RPMI8226 (cell line): ENCODE results near the gene WWOX.

Source experiments
- DNase-seq: peaks from one replicate; pipeline ENCODE4 v3.0.0-alpha.2; 2015

WWOX gene

GRCh38 chr16:78365366-78365765 lies 265.9 kb downstream of the WWOX start:
- DNase-seq = no peak

GRCh38 chr16:78368121-78369102 lies 269.0 kb downstream of the WWOX start:
- DNase-seq = no peak

- DNase-seq = no peak
These were observed 272.8 kb downstream of the WWOX start for GRCh38 chr16:78372277-78372676.

GRCh38 chr16:78375055-78375679 lies 275.7 kb downstream of the WWOX start:
- no peak for DNase-seq

- no peak for DNase-seq
These were observed 277.0 kb downstream of the WWOX start for GRCh38 chr16:78376452-78376851.

GRCh38 chr16:78377312-78377711 lies 277.9 kb downstream of the WWOX start:
- DNase-seq = no peak

- no peak for DNase-seq
These were observed 281.6 kb downstream of the WWOX start for GRCh38 chr16:78381060-78381459.

- DNase-seq = no peak
These were observed 283.7 kb downstream of the WWOX start for GRCh38 chr16:78383118-78383517.

- DNase-seq = peak; percentile 11
These were observed 285.8 kb downstream of the WWOX start for GRCh38 chr16:78385086-78385805.

- no peak for DNase-seq
These were observed 287.3 kb downstream of the WWOX start for GRCh38 chr16:78386557-78387324.

GRCh38 chr16:78389009-78389498 lies 289.6 kb downstream of the WWOX start:
- peak; percentile 14 for DNase-seq

- DNase-seq = no peak
These were observed 290.6 kb downstream of the WWOX start for GRCh38 chr16:78390092-78390491.

- no peak for DNase-seq
These were observed 291.3 kb downstream of the WWOX start for GRCh38 chr16:78390508-78391324.

GRCh38 chr16:78392585-78393195 lies 293.2 kb downstream of the WWOX start:
- DNase-seq = no peak

GRCh38 chr16:78395035-78395434 lies 295.6 kb downstream of the WWOX start:
- DNase-seq = no peak

GRCh38 chr16:78396046-78396445 lies 296.6 kb downstream of the WWOX start:
- peak; percentile 20 for DNase-seq

GRCh38 chr16:78396673-78397072 lies 297.2 kb downstream of the WWOX start:
- no peak for DNase-seq

- no peak for DNase-seq
These were observed 299.9 kb downstream of the WWOX start for GRCh38 chr16:78399384-78399783.

GRCh38 chr16:78402833-78403232 lies 303.4 kb downstream of the WWOX start:
- no peak for DNase-seq

- DNase-seq = no peak
These were observed 305.6 kb downstream of the WWOX start for GRCh38 chr16:78405040-78405439.

- no peak for DNase-seq
These were observed 306.4 kb downstream of the WWOX start for GRCh38 chr16:78405833-78406232.
